ENCODE measurements around the gene OVCA2.

DNA sequence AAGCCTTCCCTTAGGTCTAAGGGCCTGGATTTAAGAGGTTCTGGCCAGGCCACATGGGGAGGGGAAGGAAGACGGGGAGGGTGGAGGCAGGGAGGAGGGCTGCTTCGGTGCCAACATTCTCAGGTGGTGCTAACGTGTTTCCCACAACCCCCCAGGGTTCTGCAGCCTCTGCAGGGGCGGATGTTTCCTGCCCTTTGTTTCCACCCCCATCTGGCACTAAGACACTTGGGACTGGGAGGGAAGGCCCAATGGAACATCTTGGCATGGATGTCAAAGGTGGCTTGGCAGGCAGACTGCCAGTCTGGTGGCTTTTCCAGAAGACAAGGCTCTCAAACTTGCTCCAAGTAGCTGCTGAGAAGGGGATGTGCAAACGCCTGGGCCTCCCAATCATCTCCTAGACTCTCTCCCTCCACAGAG lies 25.8 kb downstream of the OVCA2 start:
- TF ChIP-seq GATA2 (IDR thresholded peaks at IDR 0.05; ENCODE audit: low read depth, low read length), result no peak
- TF ChIP-seq GATA3 (IDR thresholded peaks at IDR 0.05; ENCODE audit: low read depth, low read length), result no peak

All from SH-SY5Y (cell line).